Measurements from ENCODE around the gene CCL27.

- no peak for TF ChIP-seq EP300 (IDR thresholded peaks at IDR 0.05)
- no peak for TF ChIP-seq SMC3 (IDR thresholded peaks at IDR 0.05)
- no peak for TF ChIP-seq FOSL2 (IDR thresholded peaks at IDR 0.05)
- TF ChIP-seq FOSL2 (CRISPR knock-in tag; IDR thresholded peaks at IDR 0.05), result no peak
- no peak for TF ChIP-seq REST (IDR thresholded peaks at IDR 0.05)
- no peak for TF ChIP-seq CTCF (IDR thresholded peaks at IDR 0.05)
These were observed 29.3 kb downstream of the CCL27 start for GRCh38 chr9:34633166-34633565.
